Measurements from ENCODE around the gene CAMTA1.

- TF ChIP-seq CTCF (IDR thresholded peaks at IDR 0.05) (no peak), POLR2A (IDR thresholded peaks at IDR 0.05) (no peak), POLR2AphosphoS5 (IDR thresholded peaks at IDR 0.05) (no peak)
Measured at GRCh38 chr1:6796095-6796494, 10.8 kb downstream of the CAMTA1 start.
